ENCODE results near the gene KRTAP3-3.
"Not testable (repeated sequence)": the region's sequence is repeated elsewhere in the genome, so short reads cannot be mapped to it uniquely, and the experiment has no call there.

KRTAP3-3 gene

DNA sequence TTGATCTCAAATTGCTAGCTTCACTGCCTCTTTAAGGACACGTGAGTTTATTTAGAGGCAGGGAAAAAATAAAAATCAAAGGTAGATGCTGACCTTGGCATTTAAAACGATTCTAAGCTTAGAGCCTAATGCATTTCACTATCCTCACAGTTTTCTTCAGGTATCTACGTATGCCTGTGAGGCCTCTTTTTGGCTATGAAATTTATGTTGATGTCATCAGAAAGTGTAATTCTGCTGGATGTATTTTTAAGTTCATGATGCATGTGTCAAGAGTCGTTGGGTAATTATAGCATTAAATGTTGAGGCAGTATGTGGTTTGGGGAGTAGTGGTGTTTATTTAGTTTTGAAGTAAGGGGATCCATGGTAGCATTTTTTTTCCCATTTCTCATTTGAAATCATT lies 10.0 kb upstream of the KRTAP3-3 start:
- H3K4me2 ChIP-seq (ENCODE audit: low read depth, low read length, poor library complexity, severe bottlenecking): no peak overlapping the region
- no peaks in the 10 kb centered on the region for H3K4me1 ChIP-seq (ENCODE audit: insufficient read depth, low read length, poor library complexity, severe bottlenecking)
- H3K9me3 ChIP-seq (ENCODE audit: insufficient read depth, low read depth, low read length): no peaks in the 10 kb centered on the region
- H3K36me3 ChIP-seq (ENCODE audit: insufficient read depth, low read length): no peaks in the 10 kb centered on the region
- no peaks in the 10 kb centered on the region for H3K9me2 ChIP-seq (replicated peaks; ENCODE audit: low read depth, low read length)
- no peaks in the 10 kb centered on the region for H3F3A ChIP-seq (ENCODE audit: low read depth)
- H3K27me3 ChIP-seq (ENCODE audit: insufficient read depth, low read length, poor library complexity, severe bottlenecking): no peaks in the 10 kb centered on the region
- no peak overlapping the region for H3K4me3 ChIP-seq (ENCODE audit: low read length, poor library complexity, severe bottlenecking)
- no peak overlapping the region for H2AFZ ChIP-seq (ENCODE audit: low read length)
- no peak overlapping the region for H3K9ac ChIP-seq (ENCODE audit: low read depth, low read length, poor library complexity, severe bottlenecking)
- no peaks in the 10 kb centered on the region for H3K79me2 ChIP-seq (ENCODE audit: insufficient read depth, low read length)
- no peaks in the 10 kb centered on the region for H4K20me1 ChIP-seq (ENCODE audit: insufficient read depth, low read length, poor library complexity, severe bottlenecking)
- TF ChIP-seq, protein P1, sequence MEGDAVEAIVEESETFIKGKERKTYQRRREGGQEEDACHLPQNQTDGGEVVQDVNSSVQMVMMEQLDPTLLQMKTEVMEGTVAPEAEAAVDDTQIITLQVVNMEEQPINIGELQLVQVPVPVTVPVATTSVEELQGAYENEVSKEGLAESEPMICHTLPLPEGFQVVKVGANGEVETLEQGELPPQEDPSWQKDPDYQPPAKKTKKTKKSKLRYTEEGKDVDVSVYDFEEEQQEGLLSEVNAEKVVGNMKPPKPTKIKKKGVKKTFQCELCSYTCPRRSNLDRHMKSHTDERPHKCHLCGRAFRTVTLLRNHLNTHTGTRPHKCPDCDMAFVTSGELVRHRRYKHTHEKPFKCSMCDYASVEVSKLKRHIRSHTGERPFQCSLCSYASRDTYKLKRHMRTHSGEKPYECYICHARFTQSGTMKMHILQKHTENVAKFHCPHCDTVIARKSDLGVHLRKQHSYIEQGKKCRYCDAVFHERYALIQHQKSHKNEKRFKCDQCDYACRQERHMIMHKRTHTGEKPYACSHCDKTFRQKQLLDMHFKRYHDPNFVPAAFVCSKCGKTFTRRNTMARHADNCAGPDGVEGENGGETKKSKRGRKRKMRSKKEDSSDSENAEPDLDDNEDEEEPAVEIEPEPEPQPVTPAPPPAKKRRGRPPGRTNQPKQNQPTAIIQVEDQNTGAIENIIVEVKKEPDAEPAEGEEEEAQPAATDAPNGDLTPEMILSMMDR (conservative IDR thresholded peaks at IDR 0.05; ENCODE audit: low read length): no peak
- TF ChIP-seq EZH2phosphoT487 (IDR thresholded peaks at IDR 0.05; ENCODE audit: borderline replicate concordance): no peak

DNA sequence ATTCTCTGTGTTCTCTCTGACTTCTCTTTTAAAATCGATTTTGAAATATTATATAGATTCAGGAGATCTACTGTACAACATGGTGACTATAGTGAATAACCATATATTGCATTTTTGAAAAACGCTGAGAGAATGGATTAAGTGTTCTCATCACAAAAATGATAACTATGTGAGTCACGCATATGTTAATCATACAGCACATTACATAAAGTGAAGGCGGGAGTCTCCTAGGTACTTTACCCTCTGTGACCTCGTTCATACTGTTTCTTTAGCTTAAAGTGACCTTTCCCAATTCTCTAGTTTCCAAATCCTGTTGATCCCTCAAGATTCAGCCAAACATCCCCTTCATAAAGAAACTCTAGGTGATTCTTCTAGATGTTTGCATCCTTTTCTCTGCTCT lies 8.8 kb upstream of the KRTAP3-3 start:
- H3K9me3 ChIP-seq (ENCODE audit: insufficient read depth, low read depth, low read length): no peaks in the 10 kb centered on the region
- no peak overlapping the region for H3K9ac ChIP-seq (ENCODE audit: low read depth, low read length, poor library complexity, severe bottlenecking)
- no peak overlapping the region for H2AFZ ChIP-seq (ENCODE audit: low read length)
- H3K79me2 ChIP-seq (ENCODE audit: insufficient read depth, low read length): no peaks in the 10 kb centered on the region
- H3K9me2 ChIP-seq (replicated peaks; ENCODE audit: low read depth, low read length): no peaks in the 10 kb centered on the region
- H3K4me2 ChIP-seq (ENCODE audit: low read depth, low read length, poor library complexity, severe bottlenecking): no peak overlapping the region
- no peaks in the 10 kb centered on the region for H3K27me3 ChIP-seq (ENCODE audit: insufficient read depth, low read length, poor library complexity, severe bottlenecking)
- no peaks in the 10 kb centered on the region for H3K36me3 ChIP-seq (ENCODE audit: insufficient read depth, low read length)
- no peak for TF ChIP-seq EZH2phosphoT487 (IDR thresholded peaks at IDR 0.05; ENCODE audit: borderline replicate concordance)
- TF ChIP-seq, protein P1 (conservative IDR thresholded peaks at IDR 0.05; ENCODE audit: low read length): no peak
- no peak overlapping the region for H3K4me3 ChIP-seq (ENCODE audit: low read length, poor library complexity, severe bottlenecking)
- H4K20me1 ChIP-seq (ENCODE audit: insufficient read depth, low read length, poor library complexity, severe bottlenecking): no peaks in the 10 kb centered on the region
- H3K4me1 ChIP-seq (ENCODE audit: insufficient read depth, low read length, poor library complexity, severe bottlenecking): no peaks in the 10 kb centered on the region
- no peaks in the 10 kb centered on the region for H3F3A ChIP-seq (ENCODE audit: low read depth)

DNA sequence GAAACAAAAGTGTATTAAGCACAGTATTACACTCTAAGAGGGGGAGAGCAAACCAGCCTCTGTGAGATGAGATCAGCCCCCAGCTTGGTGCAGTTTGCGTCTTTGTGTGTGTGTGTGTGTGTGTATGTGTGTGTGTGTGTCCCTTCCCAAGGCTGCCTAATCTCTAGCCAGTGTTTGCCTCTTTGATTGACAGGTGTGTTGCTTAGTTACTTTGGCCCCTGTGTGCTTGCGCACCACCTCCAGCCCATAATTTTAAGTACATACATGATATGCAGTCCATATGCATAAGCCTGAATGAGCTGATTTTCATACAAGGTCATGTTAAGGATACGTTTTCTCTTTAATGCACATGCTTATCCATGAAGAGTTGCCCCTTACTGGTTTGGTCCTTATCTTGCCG lies 7.8 kb upstream of the KRTAP3-3 start:
- H4K20me1 ChIP-seq (ENCODE audit: insufficient read depth, low read length, poor library complexity, severe bottlenecking): no peaks in the 10 kb centered on the region
- TF ChIP-seq, protein P1 (conservative IDR thresholded peaks at IDR 0.05; ENCODE audit: low read length): no peak
- TF ChIP-seq EZH2phosphoT487 (IDR thresholded peaks at IDR 0.05; ENCODE audit: borderline replicate concordance): no peak

DNA sequence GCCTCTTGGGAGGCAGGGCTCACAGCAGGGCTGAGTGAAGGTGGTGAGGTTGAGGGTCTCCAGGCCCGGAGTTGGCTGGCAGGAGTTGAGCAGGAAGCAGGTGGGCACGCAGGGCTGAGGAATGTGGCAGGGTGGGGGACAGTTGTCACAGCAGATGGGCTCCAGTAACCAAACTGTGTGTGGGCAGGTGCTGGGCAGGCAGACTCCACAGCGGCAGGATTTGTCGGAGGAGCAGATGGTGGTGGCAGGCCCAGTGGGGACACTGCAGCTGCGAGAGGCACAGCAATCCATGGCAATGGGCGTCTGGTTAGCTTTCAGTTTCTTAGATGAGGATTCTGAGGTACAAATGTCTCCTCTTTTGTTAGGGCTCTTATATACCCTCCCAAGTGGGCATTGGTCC lies 5.6 kb upstream of the KRTAP3-3 start, which contains the start of gene KRTAP3-2:
KRTAP3-2 (minus strand) TSS at position 344 of the 400 bp plus-strand sequence; CDS start at position 291, 53 bp downstream.
- not testable (repeated sequence) for H3K9me3 ChIP-seq (ENCODE audit: insufficient read depth, low read depth, low read length); H3K79me2 ChIP-seq (ENCODE audit: insufficient read depth, low read length); H3K4me3 ChIP-seq (ENCODE audit: low read length, poor library complexity, severe bottlenecking); H3K27me3 ChIP-seq (ENCODE audit: insufficient read depth, low read length, poor library complexity, severe bottlenecking); H3K4me2 ChIP-seq (ENCODE audit: low read depth, low read length, poor library complexity, severe bottlenecking); H3F3A ChIP-seq (ENCODE audit: low read depth); H3K4me1 ChIP-seq (ENCODE audit: insufficient read depth, low read length, poor library complexity, severe bottlenecking); H2AFZ ChIP-seq (ENCODE audit: low read length); H3K9me2 ChIP-seq (replicated peaks; ENCODE audit: low read depth, low read length); H3K9ac ChIP-seq (ENCODE audit: low read depth, low read length, poor library complexity, severe bottlenecking); H3K36me3 ChIP-seq (ENCODE audit: insufficient read depth, low read length); H4K20me1 ChIP-seq (ENCODE audit: insufficient read depth, low read length, poor library complexity, severe bottlenecking)

More for the DNA sequence above, 7.8 kb upstream of the KRTAP3-3 start:
- Histone ChIP-seq H3K4me2 (ENCODE audit: low read depth, low read length, poor library complexity, severe bottlenecking) (no peak overlapping the region), H2AFZ (ENCODE audit: low read length) (no peak overlapping the region), H3K36me3 (ENCODE audit: insufficient read depth, low read length) (no peaks in the 10 kb centered on the region), H3F3A (ENCODE audit: low read depth) (no peaks in the 10 kb centered on the region), H3K9me3 (ENCODE audit: insufficient read depth, low read depth, low read length) (no peaks in the 10 kb centered on the region), H3K27me3 (ENCODE audit: insufficient read depth, low read length, poor library complexity, severe bottlenecking) (no peaks in the 10 kb centered on the region), H3K4me1 (ENCODE audit: insufficient read depth, low read length, poor library complexity, severe bottlenecking) (no peaks in the 10 kb centered on the region), H3K79me2 (ENCODE audit: insufficient read depth, low read length) (no peaks in the 10 kb centered on the region), H3K9me2 (replicated peaks; ENCODE audit: low read depth, low read length) (no peaks in the 10 kb centered on the region), H3K4me3 (ENCODE audit: low read length, poor library complexity, severe bottlenecking) (no peak overlapping the region), H3K9ac (ENCODE audit: low read depth, low read length, poor library complexity, severe bottlenecking) (no peak overlapping the region)

Data from Loucy (cell line).